Measurements from ENCODE around the gene BAHCC1.

- TF ChIP-seq, protein P1, sequence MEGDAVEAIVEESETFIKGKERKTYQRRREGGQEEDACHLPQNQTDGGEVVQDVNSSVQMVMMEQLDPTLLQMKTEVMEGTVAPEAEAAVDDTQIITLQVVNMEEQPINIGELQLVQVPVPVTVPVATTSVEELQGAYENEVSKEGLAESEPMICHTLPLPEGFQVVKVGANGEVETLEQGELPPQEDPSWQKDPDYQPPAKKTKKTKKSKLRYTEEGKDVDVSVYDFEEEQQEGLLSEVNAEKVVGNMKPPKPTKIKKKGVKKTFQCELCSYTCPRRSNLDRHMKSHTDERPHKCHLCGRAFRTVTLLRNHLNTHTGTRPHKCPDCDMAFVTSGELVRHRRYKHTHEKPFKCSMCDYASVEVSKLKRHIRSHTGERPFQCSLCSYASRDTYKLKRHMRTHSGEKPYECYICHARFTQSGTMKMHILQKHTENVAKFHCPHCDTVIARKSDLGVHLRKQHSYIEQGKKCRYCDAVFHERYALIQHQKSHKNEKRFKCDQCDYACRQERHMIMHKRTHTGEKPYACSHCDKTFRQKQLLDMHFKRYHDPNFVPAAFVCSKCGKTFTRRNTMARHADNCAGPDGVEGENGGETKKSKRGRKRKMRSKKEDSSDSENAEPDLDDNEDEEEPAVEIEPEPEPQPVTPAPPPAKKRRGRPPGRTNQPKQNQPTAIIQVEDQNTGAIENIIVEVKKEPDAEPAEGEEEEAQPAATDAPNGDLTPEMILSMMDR (conservative IDR thresholded peaks at IDR 0.05; ENCODE audit: low read depth, low read length), result no peak
- TF ChIP-seq EZH2phosphoT487 (IDR thresholded peaks at IDR 0.05; ENCODE audit: borderline replicate concordance, low read length), result no peak
Measured at GRCh38 chr17:81482673-81483072, 87.4 kb downstream of the BAHCC1 start.
